B cell (primary cell): ENCODE results near the gene ARL5B. TPM values are rescaled to one million over a fixed set of nuclear protein-coding genes. Genes with fewer than 3 reads are reported as not detected.

Experiments
- ATAC-seq: fragments of 200-7000 bp; cut with Tn5 transposase; one replicate; pipeline ENCODE4 v1.10.0; 2021; ENCODE audit warnings: low read depth, mild to moderate bottlenecking, moderate number of reproducible peaks, moderate library complexity
- CTCF ChIA-PET: fragments of 350-600 bp; sonication (Branson Sonifier 250); formaldehyde crosslinking; loops from one replicate; lab custom pipeline; 2021; ENCODE audit warnings: antibody characterized with exemption, inconsistent platforms; lab: Charles Lee
- POLR2A ChIA-PET: fragments of 350-600 bp; sonication (Branson Sonifier 250); formaldehyde crosslinking; loops from one replicate; lab custom pipeline; 2021; ENCODE audit warnings: antibody characterized with exemption; lab: Charles Lee
- DNase-seq: peaks from one replicate; pipeline ENCODE4 v3.0.0; 2013
- H2AFZ ChIP-seq: 2 replicates; pipeline ENCODE4 v1.6.1; 2012; ENCODE audit warnings: mild to moderate bottlenecking, low read depth, low read length; ENCODE audit not compliant: insufficient read depth, poor library complexity, severe bottlenecking
- H3K27ac ChIP-seq, 2 donors: 1 replicate in 1 of 2; 2 replicates in 1 of 2; pipeline ENCODE4 v1.5.1; 2012 to 2013; ENCODE audit warnings: low read length in 2 of 2, mild to moderate bottlenecking in 2 of 2, moderate library complexity in 1 of 2
- H3K27me3 ChIP-seq, 4 experiments: fragments of 200-600 bp in 1 of 4; sonication (generic) in 1 of 4; replicated peaks in 1 of 4; 1 replicate in 2 of 4; 2 replicates in 2 of 4; pipeline versions ENCODE4 v1.6.1 to v1.7.0; 2013 to 2016; ENCODE audit warnings: low read length in 3 of 4, mild to moderate bottlenecking in 2 of 4, mixed read lengths in 1 of 4, moderate library complexity in 1 of 4; ENCODE audit not compliant: insufficient read depth in 4 of 4, control insufficient read depth in 3 of 4; ENCODE audit errors: control extremely low read depth in 1 of 4
- H3K36me3 ChIP-seq, 2 experiments: replicated peaks in 1 of 2; 1 replicate in 1 of 2; 2 replicates in 1 of 2; pipeline versions ENCODE4 v1.6.1 to v1.7.1; 2013; ENCODE audit warnings: low read length in 1 of 2; ENCODE audit not compliant: insufficient read depth in 2 of 2, control insufficient read depth in 1 of 2; ENCODE audit errors: control extremely low read depth in 1 of 2, extremely low read depth in 1 of 2
- H3K4me1 ChIP-seq, 2 donors: fragments of 200-600 bp in 1 of 2; sonication (generic) in 1 of 2; 1 replicate in 1 of 2; 2 replicates in 1 of 2; pipeline versions ENCODE4 v1.5.1 to v1.6.1; 2013 to 2017; ENCODE audit warnings: low read length in 2 of 2; ENCODE audit not compliant: control insufficient read depth in 2 of 2, insufficient read depth in 2 of 2
- H3K4me2 ChIP-seq: replicated peaks from 2 replicates; pipeline ENCODE3; 2012; ENCODE audit warnings: mild to moderate bottlenecking, low read depth, low read length; ENCODE audit not compliant: poor library complexity, severe bottlenecking
- H3K4me3 ChIP-seq, 5 experiments: fragments of 200-600 bp in 1 of 5; sonication (generic) in 1 of 5; 1 replicate in 3 of 5; 2 replicates in 2 of 5; pipeline versions ENCODE4 v1.5.1 to v1.7.0; 2011 to 2016; ENCODE audit warnings: low read length in 4 of 5, mild to moderate bottlenecking in 4 of 5, low read depth in 2 of 5, control low read depth in 1 of 5, moderate library complexity in 1 of 5; ENCODE audit not compliant: insufficient read depth in 1 of 5; ENCODE audit errors: control extremely low read depth in 1 of 5, extremely low read depth in 1 of 5
- H3K79me2 ChIP-seq: fragments of 200-600 bp; sonication (generic); one replicate; pipeline ENCODE4 v1.6.0; 2016; ENCODE audit warnings: low read length; ENCODE audit not compliant: control insufficient read depth, insufficient read depth
- H3K9ac ChIP-seq: fragments of 200-600 bp; sonication (generic); 2 replicates; pipeline ENCODE4 v1.6.1; 2017; ENCODE audit warnings: mild to moderate bottlenecking, low read length, moderate library complexity
- H3K9me3 ChIP-seq, 3 donors: one replicate each; pipeline versions ENCODE4 v1.6.1 to v1.7.1; 2013; ENCODE audit warnings: low read length in 2 of 3; ENCODE audit not compliant: control insufficient read depth in 2 of 3, insufficient read depth in 1 of 3; ENCODE audit errors: control extremely low read depth in 1 of 3
- H4K20me1 ChIP-seq: 2 replicates; pipeline ENCODE4 v1.6.0; 2012; ENCODE audit warnings: mild to moderate bottlenecking, low read length; ENCODE audit not compliant: insufficient read depth, control insufficient read depth, poor library complexity, severe bottlenecking
- H3K27ac Mint-ChIP-seq: one replicate; pipeline ENCODE4 v1.8.0; 2021; ENCODE audit warnings: mixed read lengths
- H3K27me3 Mint-ChIP-seq: one replicate; pipeline ENCODE4 v1.8.0; 2021; ENCODE audit warnings: mixed read lengths
- H3K4me1 Mint-ChIP-seq: one replicate; pipeline ENCODE4 v1.8.0; 2021; ENCODE audit warnings: mixed read lengths
- H3K4me3 Mint-ChIP-seq: one replicate; pipeline ENCODE4 v1.8.0; 2021; ENCODE audit warnings: mixed read lengths
- H3K9me3 Mint-ChIP-seq: one replicate; pipeline ENCODE4 v1.8.0; 2022; ENCODE audit warnings: mixed read lengths; ENCODE audit not compliant: insufficient read depth
- EZH2 ChIP-seq: IDR thresholded peaks from 2 replicates; pipeline ENCODE4 v1.6.1; 2012; ENCODE audit warnings: borderline replicate concordance, low read depth, mild to moderate bottlenecking, moderate library complexity, low read length; ENCODE audit not compliant: insufficient read depth, poor library complexity, severe bottlenecking
- WGBS: methylation state at CpG from one replicate; pipeline ENCODE4 v1.1.5; 2013; ENCODE audit warnings: missing lambda C conversion rate; ENCODE audit not compliant: insufficient coverage; 5-methylcytosine and 5-hydroxymethylcytosine counted together
- intact Hi-C: fragments of 100-400 bp; cut with micrococcal nuclease; formaldehyde crosslinking; loops from one replicate; pipeline ENCODE4 v1.10.0; 2022
- polyA plus RNA-seq: library from polyadenylated mRNA; depleted of rRNA; stranded (reverse); fragments of >200 nt; gene quantifications from 2 replicates; pipeline ENCODE4 v1.2.3, GENCODE V29; 2012
- total RNA-seq, 2 donors: library from RNA; stranded (reverse); fragments of 120-200 nt in 1 of 2; gene quantifications; 1 replicate in 1 of 2; 2 replicates in 1 of 2; pipeline versions ENCODE4 v1.2.3 to v1.2.4, GENCODE V29; 2013 to 2022
- TF ChIP-seq, protein P1 (sequence below): fragments of 200-600 bp; IDR thresholded peaks from one replicate; pipeline ENCODE4 v1.8.0; 2022; ENCODE audit warnings: antibody characterized with exemption, mild to moderate bottlenecking

ARL5B gene
- total and polyA plus RNA-seq, 2 donors (not counting 1 experiment from before 2014, with no cell fraction given): 5.2 to 13.4 TPM

DNA sequence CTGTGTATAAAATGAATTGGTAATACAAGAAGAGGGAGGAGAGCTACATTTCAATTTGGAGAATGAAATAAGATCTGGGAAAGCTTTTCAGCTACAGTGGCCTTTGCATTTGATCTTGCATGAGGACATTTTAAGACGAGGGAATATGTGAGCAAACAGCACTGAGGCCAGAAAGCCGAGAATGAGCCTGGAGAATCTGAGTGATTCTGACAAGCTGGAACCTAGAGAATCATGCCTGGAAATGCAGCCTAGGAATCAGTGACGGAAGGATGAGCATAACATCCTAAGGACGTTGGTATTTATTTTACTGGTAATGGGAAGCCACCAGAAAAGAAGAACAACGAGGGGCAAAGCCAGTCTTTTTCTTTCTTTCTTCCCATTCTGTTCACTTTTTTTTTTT lies 44.3 kb downstream of the ARL5B start:
- Mint-ChIP-seq H3K4me1 (no peaks in the 10 kb centered on the region), H3K27me3 (no peaks in the 10 kb centered on the region), H3K27ac (no peak overlapping the region), H3K9me3 (no peaks in the 10 kb centered on the region), H3K4me3 (no peak overlapping the region)
- Histone ChIP-seq H3K27ac (no peak overlapping the region), H3K4me3 (no peak overlapping the region), H3K4me1 (no peaks in the 10 kb centered on the region), H3K9me3 (no peaks in the 10 kb centered on the region), H3K79me2 (no peaks in the 10 kb centered on the region), H2AFZ (no peak overlapping the region), H4K20me1 (no peaks in the 10 kb centered on the region), H3K36me3 (no peaks in the 10 kb centered on the region), H3K9ac (no peak overlapping the region), H3K27me3 (no peaks in the 10 kb centered on the region), H3K4me2 (no peak overlapping the region)
- no peak for ATAC-seq
- TF ChIP-seq, protein P1, sequence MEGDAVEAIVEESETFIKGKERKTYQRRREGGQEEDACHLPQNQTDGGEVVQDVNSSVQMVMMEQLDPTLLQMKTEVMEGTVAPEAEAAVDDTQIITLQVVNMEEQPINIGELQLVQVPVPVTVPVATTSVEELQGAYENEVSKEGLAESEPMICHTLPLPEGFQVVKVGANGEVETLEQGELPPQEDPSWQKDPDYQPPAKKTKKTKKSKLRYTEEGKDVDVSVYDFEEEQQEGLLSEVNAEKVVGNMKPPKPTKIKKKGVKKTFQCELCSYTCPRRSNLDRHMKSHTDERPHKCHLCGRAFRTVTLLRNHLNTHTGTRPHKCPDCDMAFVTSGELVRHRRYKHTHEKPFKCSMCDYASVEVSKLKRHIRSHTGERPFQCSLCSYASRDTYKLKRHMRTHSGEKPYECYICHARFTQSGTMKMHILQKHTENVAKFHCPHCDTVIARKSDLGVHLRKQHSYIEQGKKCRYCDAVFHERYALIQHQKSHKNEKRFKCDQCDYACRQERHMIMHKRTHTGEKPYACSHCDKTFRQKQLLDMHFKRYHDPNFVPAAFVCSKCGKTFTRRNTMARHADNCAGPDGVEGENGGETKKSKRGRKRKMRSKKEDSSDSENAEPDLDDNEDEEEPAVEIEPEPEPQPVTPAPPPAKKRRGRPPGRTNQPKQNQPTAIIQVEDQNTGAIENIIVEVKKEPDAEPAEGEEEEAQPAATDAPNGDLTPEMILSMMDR: no peak
- intact Hi-C loops: no loop called here
- DNase-seq: no peak
- POLR2A ChIA-PET: no interaction called here
- CTCF ChIA-PET: no interaction called here
- 94% methylated on average over 2 of the region's 5 CpGs for WGBS

DNA sequence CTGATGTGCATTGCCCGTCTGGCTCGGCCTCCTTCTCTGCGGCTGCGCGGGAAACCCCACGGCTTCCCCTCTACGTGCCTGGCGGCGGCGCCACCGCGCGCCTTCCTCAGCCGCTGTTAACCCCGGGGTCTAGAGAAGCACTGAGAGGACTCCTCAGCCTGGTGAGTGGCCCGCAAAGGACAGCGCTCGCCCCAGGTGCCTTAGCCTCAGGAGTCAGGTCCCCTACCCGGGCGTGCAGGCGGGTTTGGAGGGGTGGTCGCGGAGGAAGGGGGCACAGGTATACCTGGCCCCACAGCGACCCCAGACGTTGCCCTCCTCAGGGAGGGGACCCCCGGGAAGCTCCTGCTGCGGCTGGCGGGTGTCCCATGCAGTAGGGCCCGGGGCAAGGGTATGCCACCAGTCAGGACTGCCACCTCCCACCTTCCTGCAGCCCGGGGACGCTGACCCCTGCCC lies 51.0 kb downstream of the ARL5B start:
- no peak overlapping the region for H3K4me3 Mint-ChIP-seq
- WGBS: 88% methylated on average over 28 of the region's 31 CpGs
- H3K27ac ChIP-seq: no peak overlapping the region

More for the DNA sequence above, 51.0 kb downstream of the ARL5B start:
- H3K79me2 ChIP-seq: no peaks in the 10 kb centered on the region
- TF ChIP-seq, protein P1: no peak
- no peak for TF ChIP-seq EZH2
- H4K20me1 ChIP-seq: no peaks in the 10 kb centered on the region
- no peaks in the 10 kb centered on the region for H3K27me3 ChIP-seq
- H3K9me3 Mint-ChIP-seq: peaks cover 2% of the 10 kb centered on the region
- no peak overlapping the region for H3K9ac ChIP-seq
- H3K4me3 ChIP-seq: no peak overlapping the region
- H3K9me3 ChIP-seq: peaks cover 0 to 6% (median 0%) of the 10 kb centered on the region in 3 donors
- no peak overlapping the region for H2AFZ ChIP-seq
- ATAC-seq: no peak
- no peaks in the 10 kb centered on the region for H3K4me1 Mint-ChIP-seq
- H3K27ac Mint-ChIP-seq: no peak overlapping the region
- H3K36me3 ChIP-seq: no peaks in the 10 kb centered on the region
- H3K4me2 ChIP-seq: no peak overlapping the region
- peaks cover 2% of the 10 kb centered on the region for H3K27me3 Mint-ChIP-seq
- no peak for DNase-seq
- CTCF ChIA-PET: no interaction called here
- no peaks in the 10 kb centered on the region for H3K4me1 ChIP-seq
- POLR2A ChIA-PET: no interaction called here
- intact Hi-C loops: no loop called here
